SK-N-SH (cell line): ENCODE data around the gene TBX4. TPM values are rescaled to one million over a fixed set of nuclear protein-coding genes. Genes with fewer than 3 reads are reported as not detected.

ENCODE experiments used
- CTCF ChIA-PET: fragments of 300-600, 350-600 bp; formaldehyde crosslinking; extraction: SDS; loops from one replicate; lab custom pipeline; 2021; lab: Yijun Ruan, JAX
- POLR2A ChIA-PET: fragments of 350-600 bp; sonication (Branson Sonifier 250); formaldehyde crosslinking; extraction: SDS; loops from one replicate; lab custom pipeline; 2020; ENCODE audit warnings: antibody characterized with exemption, inconsistent platforms; lab: Yijun Ruan, JAX
- DNase-seq: peaks from one replicate; pipeline ENCODE4 v3.0.0; 2012
- H2AFZ ChIP-seq: fragments of 200-600 bp; sonication (generic); 2 replicates; pipeline ENCODE4 v1.8.1; 2016; ENCODE audit warnings: antibody characterized with exemption, mild to moderate bottlenecking, low read depth
- H3F3A ChIP-seq: fragments of 200-600 bp; sonication (generic); replicated peaks from 2 replicates; pipeline ENCODE3; 2016; ENCODE audit warnings: antibody characterized with exemption, mild to moderate bottlenecking; ENCODE audit not compliant: insufficient read depth
- H3K27ac ChIP-seq, 2 experiments: fragments of 200-500 bp in 1 of 2; fragments of 200-600 bp in 1 of 2; sonication (Bioruptor generic) in 1 of 2; sonication (generic), shearing (Covaris generic) in 1 of 2; 2 replicates each; pipeline versions ENCODE4 v1.5.1 to v1.6.1; 2014 to 2016; ENCODE audit warnings: low read depth in 2 of 2, inconsistent platforms in 1 of 2, low read length in 1 of 2, mild to moderate bottlenecking in 1 of 2, mixed read lengths in 1 of 2
- H3K27me3 ChIP-seq: fragments of 200-600 bp; sonication (generic), shearing (Covaris generic); 2 replicates; pipeline ENCODE4 v1.6.1; 2016; ENCODE audit warnings: mixed run types; ENCODE audit not compliant: insufficient read depth
- H3K36me3 ChIP-seq, 2 experiments: fragments of 200-500 bp in 1 of 2; fragments of 200-600 bp in 1 of 2; sonication (Bioruptor generic) in 1 of 2; sonication (generic) in 1 of 2; replicated peaks in 1 of 2; 2 replicates each; pipeline versions ENCODE3 to v1.5.1; 2014 to 2016; ENCODE audit warnings: low read length in 1 of 2, mild to moderate bottlenecking in 1 of 2; ENCODE audit not compliant: insufficient read depth in 2 of 2, control insufficient read depth in 1 of 2
- H3K4me1 ChIP-seq, 2 experiments: fragments of 200-500 bp in 1 of 2; fragments of 200-600 bp in 1 of 2; sonication (Bioruptor generic) in 1 of 2; sonication (generic), shearing (Covaris generic) in 1 of 2; 2 replicates each; pipeline versions ENCODE4 v1.5.1 to v1.6.1; 2014 to 2016; ENCODE audit warnings: low read depth in 1 of 2, low read length in 1 of 2, mixed run types in 1 of 2; ENCODE audit not compliant: insufficient read depth in 2 of 2, control insufficient read depth in 1 of 2
- H3K4me2 ChIP-seq: fragments of 200-600 bp; sonication (generic), shearing (Covaris generic); 2 replicates; pipeline ENCODE4 v1.6.1; 2017; ENCODE audit warnings: mixed run types
- H3K4me3 ChIP-seq, 2 experiments: fragments of 200-500 bp in 1 of 2; fragments of 200-600 bp in 1 of 2; sonication (Bioruptor generic) in 1 of 2; sonication (generic), shearing (Covaris generic) in 1 of 2; 2 replicates each; pipeline versions ENCODE4 v1.5.1 to v1.8.1; 2014 to 2016; ENCODE audit warnings: low read depth in 2 of 2, inconsistent platforms in 1 of 2, low read length in 1 of 2, mild to moderate bottlenecking in 1 of 2, mixed read lengths in 1 of 2, moderate library complexity in 1 of 2
- H3K79me2 ChIP-seq: fragments of 200-600 bp; sonication (generic); 2 replicates; pipeline ENCODE4 v1.8.1; 2017; ENCODE audit warnings: mild to moderate bottlenecking; ENCODE audit not compliant: insufficient read depth
- H3K9ac ChIP-seq: fragments of 200-600 bp; sonication (generic); 2 replicates; pipeline ENCODE4 v1.6.1; 2017; ENCODE audit warnings: mixed run types
- H3K9me2 ChIP-seq: fragments of 200-600 bp; sonication (generic); 2 replicates; pipeline ENCODE4 v1.6.1; 2017; ENCODE audit warnings: mixed run types
- H3K9me3 ChIP-seq: fragments of 200-600 bp; sonication (generic); 2 replicates; pipeline ENCODE4 v1.6.1; 2017; ENCODE audit warnings: mixed run types, mild to moderate bottlenecking, moderate library complexity
- H4K20me1 ChIP-seq: fragments of 200-600 bp; sonication (generic); 2 replicates; pipeline ENCODE4 v1.6.1; 2017; ENCODE audit warnings: mild to moderate bottlenecking, mixed run types; ENCODE audit not compliant: insufficient read depth
- CHD2 ChIP-seq: fragments of 150-350 bp; IDR thresholded peaks from 2 replicates; pipeline ENCODE4 v1.6.1; 2018; ENCODE audit warnings: low read length; ENCODE audit not compliant: partially characterized antibody
- FOXM1 ChIP-seq: IDR thresholded peaks from 2 replicates; pipeline ENCODE4 v1.4.0; 2012; ENCODE audit warnings: low read depth, mild to moderate bottlenecking
- MXI1 ChIP-seq: IDR thresholded peaks from 2 replicates; pipeline ENCODE4 v1.6.1; 2012; ENCODE audit warnings: mild to moderate bottlenecking, low read depth, low read length, improper control_type of control experiment
- RCOR1 ChIP-seq: fragments of 150-350 bp; IDR thresholded peaks from 2 replicates; pipeline ENCODE4 v1.6.1; 2017; ENCODE audit warnings: antibody characterized with exemption, low read length
- REST ChIP-seq: IDR thresholded peaks from 2 replicates; pipeline ENCODE4 v1.6.1; 2012; ENCODE audit warnings: mild to moderate bottlenecking, low read depth, low read length, moderate library complexity
- TAF1 ChIP-seq: IDR thresholded peaks from 2 replicates; pipeline ENCODE4 v1.6.1; 2012; ENCODE audit warnings: low read depth, mild to moderate bottlenecking, low read length, moderate library complexity, borderline replicate concordance
- YY1 ChIP-seq: IDR thresholded peaks from 2 replicates; pipeline ENCODE4 v1.4.0; 2012; ENCODE audit warnings: low read depth, mild to moderate bottlenecking
- WGBS: methylation state at CpG from one replicate; pipeline ENCODE4 v1.1.6; 2017; ENCODE audit warnings: low lambda C conversion rate; 5-methylcytosine and 5-hydroxymethylcytosine counted together
- polyA plus RNA-seq, 3 experiments: library from polyadenylated mRNA; depleted of rRNA; stranded (reverse); fragments of >200 nt; gene quantifications; 2 replicates each; pipeline ENCODE4 v1.2.3, GENCODE V29; 2012

Gene TBX4
- polyA plus RNA-seq, 1 of the 3 experiments (the other 2 are of a cell fraction): 0.02 TPM

- CTCF ChIA-PET: no interaction called here
- Histone ChIP-seq H3K4me2 (no peak overlapping the region), H3K27me3 (no peaks in the 10 kb centered on the region)
Observed at GRCh38 chr17:61454381-61455323, 2.4 kb downstream of the TBX4 start.

DNA sequence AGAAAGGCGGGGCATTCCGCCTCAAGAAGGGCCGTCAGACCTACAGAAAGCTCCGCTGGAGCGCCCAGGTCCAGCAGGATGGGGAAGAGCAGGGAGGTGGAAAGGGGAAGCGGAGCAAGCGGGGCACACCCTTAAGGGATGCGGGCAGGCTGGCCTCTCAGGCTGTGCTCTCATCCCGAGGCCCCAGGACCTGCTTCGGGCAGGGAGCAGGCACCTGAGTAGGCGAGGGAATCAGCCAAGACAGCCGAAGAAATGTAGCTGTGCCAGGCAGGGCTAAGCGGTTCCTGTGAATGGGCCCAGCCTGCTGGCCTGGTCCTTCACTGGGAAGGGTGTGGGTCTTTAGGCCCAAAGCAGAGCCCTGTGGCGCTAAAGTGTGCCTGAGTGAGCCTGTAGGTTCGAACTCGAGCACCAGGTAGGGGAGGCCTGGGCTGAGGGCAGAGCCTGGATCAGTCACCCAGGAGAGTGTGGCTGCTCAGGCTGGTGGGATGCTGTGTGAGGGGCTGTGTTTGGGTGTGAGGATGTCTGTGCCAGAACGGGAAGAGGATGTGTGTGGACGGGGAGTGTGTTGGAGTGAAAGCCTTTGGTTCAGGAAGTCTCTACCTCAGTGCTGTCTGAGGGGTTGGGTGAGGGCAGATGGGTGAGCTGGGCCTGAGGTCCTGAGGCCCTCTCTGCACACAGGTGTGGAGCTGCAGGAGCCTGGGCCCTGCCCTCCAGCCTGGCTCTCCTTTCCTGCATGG lies 3.3 kb downstream of the TBX4 start:
- POLR2A ChIA-PET: no interaction called here
- Histone ChIP-seq H3K36me3 (no peaks in the 10 kb centered on the region), H3K27me3 (no peaks in the 10 kb centered on the region), H3K27ac (no peak overlapping the region), H3K79me2 (no peaks in the 10 kb centered on the region), H3K9me2 (no peaks in the 10 kb centered on the region), H3K9me3 (no peaks in the 10 kb centered on the region), H3K4me3 (no peak overlapping the region), H3K9ac (no peak overlapping the region), H3K4me1 (no peaks in the 10 kb centered on the region)
- 81% methylated on average over 18 of the region's 18 CpGs for WGBS
- CTCF ChIA-PET: no interaction called here
- TF ChIP-seq TAF1 (no peak), REST (no peak), MXI1 (no peak)
- TF ChIP-seq, all 33 proteins: peak for 0
- H3K4me2 ChIP-seq: no peak overlapping the region
- no peaks in the 10 kb centered on the region for H3F3A ChIP-seq
- DNase-seq: no peak
- no peak overlapping the region for H2AFZ ChIP-seq
- no peaks in the 10 kb centered on the region for H4K20me1 ChIP-seq

More at GRCh38 chr17:61454381-61455323, 2.4 kb downstream of the TBX4 start:
- Histone ChIP-seq H2AFZ (no peak overlapping the region), H3K4me1 (no peaks in the 10 kb centered on the region), H3K36me3 (no peaks in the 10 kb centered on the region), H3F3A (no peaks in the 10 kb centered on the region), H3K9me3 (no peaks in the 10 kb centered on the region), H3K27ac (no peak overlapping the region), H3K9me2 (no peaks in the 10 kb centered on the region), H3K9ac (no peak overlapping the region), H3K4me3 (no peak overlapping the region), H3K79me2 (no peaks in the 10 kb centered on the region), H4K20me1 (no peaks in the 10 kb centered on the region)
- WGBS: 93% methylated on average over 86 of the region's 86 CpGs
- DNase-seq: no peak
- POLR2A ChIA-PET: no interaction called here
- no peak for TF ChIP-seq CHD2
- no peak for TF ChIP-seq YY1
- no peak for TF ChIP-seq FOXM1
- TF ChIP-seq RCOR1: no peak
